Caco-2 (cell line): Measurements from ENCODE around the gene ZNF217. TPM values are rescaled to one million over a fixed set of nuclear protein-coding genes. Genes with fewer than 3 reads are reported as not detected.
A peak's percentile ranks its signal among the peaks of the same experiment; 100 is the strongest.
"Not testable (repeated sequence)": the region's sequence is repeated elsewhere in the genome, so short reads cannot be mapped to it uniquely, and the experiment has no call there.

Source experiments
- BruUV-seq: library from RNA; stranded (reverse); fragments of 400-500 nt; replicated peaks from 2 replicates; lab custom pipeline; 2021; lab: Mats Ljungman, UMichigan
- CTCF ChIA-PET: fragments of 300-600 bp; sonication (Branson Sonifier 250); formaldehyde crosslinking; loops from one replicate; lab custom pipeline; 2022; ENCODE audit warnings: antibody characterized with exemption; lab: Charles Lee
- POLR2A ChIA-PET: fragments of 300-600 bp; sonication (Branson Sonifier 250); formaldehyde crosslinking; loops from one replicate; lab custom pipeline; 2022; ENCODE audit warnings: antibody characterized with exemption; lab: Charles Lee
- DNase-seq, 2 experiments: peaks; one replicate each; pipeline versions ENCODE4 v3.0.0 to v3.0.0-alpha.2; 2020 to 2022
- H3K27me3 ChIP-seq: replicated peaks from 2 replicates; pipeline ENCODE4 v1.6.0; 2011; ENCODE audit warnings: low read length; ENCODE audit not compliant: control insufficient read depth, insufficient read depth
- H3K36me3 ChIP-seq: 2 replicates; pipeline ENCODE4 v1.5.1; 2011; ENCODE audit warnings: low read length; ENCODE audit not compliant: control insufficient read depth, insufficient read depth
- H3K4me1 ChIP-seq: fragments of 250-450 bp; sonication (Bioruptor Pico); 2 replicates; pipeline ENCODE4 v1.5.1; 2020; ENCODE audit warnings: mild to moderate bottlenecking
- H3K4me3 ChIP-seq: 2 replicates; pipeline ENCODE4 v1.5.1; 2011; ENCODE audit warnings: low read depth, mild to moderate bottlenecking, control low read depth, low read length
- H3K9me3 ChIP-seq: fragments of 250-450 bp; sonication (Bioruptor Pico); 2 replicates; pipeline ENCODE4 v1.5.1; 2020; ENCODE audit warnings: mild to moderate bottlenecking, moderate library complexity
- H3K27ac Mint-ChIP-seq: one replicate; pipeline ENCODE4 v1.8.0; 2022; ENCODE audit warnings: mixed read lengths; ENCODE audit not compliant: unreplicated experiment
- H3K27me3 Mint-ChIP-seq: one replicate; pipeline ENCODE4 v1.8.0; 2022; ENCODE audit warnings: mixed read lengths; ENCODE audit not compliant: insufficient read depth, unreplicated experiment
- H3K36me3 Mint-ChIP-seq: one replicate; pipeline ENCODE4 v1.8.0; 2022; ENCODE audit warnings: mild to moderate bottlenecking, mixed read lengths; ENCODE audit not compliant: insufficient read depth, unreplicated experiment
- H3K4me1 Mint-ChIP-seq: one replicate; pipeline ENCODE4 v1.8.0; 2022; ENCODE audit warnings: low read depth, mixed read lengths; ENCODE audit not compliant: unreplicated experiment
- H3K4me3 Mint-ChIP-seq: one replicate; pipeline ENCODE4 v1.8.0; 2022; ENCODE audit warnings: mild to moderate bottlenecking, moderate library complexity, mixed read lengths; ENCODE audit not compliant: unreplicated experiment
- H3K9me3 Mint-ChIP-seq: one replicate; pipeline ENCODE4 v1.8.0; 2022; ENCODE audit warnings: mixed read lengths; ENCODE audit not compliant: unreplicated experiment
- CTCF ChIP-seq, 2 experiments: fragments of 200-600 bp in 1 of 2; IDR thresholded peaks; 1 replicate in 1 of 2; 2 replicates in 1 of 2; pipeline versions ENCODE4 v1.5.1 to v1.8.0; 2011 to 2022; ENCODE audit warnings: antibody characterized with exemption in 1 of 2, control low read depth in 1 of 2, inconsistent platforms in 1 of 2, low read depth in 1 of 2, low read length in 1 of 2, mild to moderate bottlenecking in 1 of 2, moderate library complexity in 1 of 2; ENCODE audit not compliant: insufficient read depth in 1 of 2, severe bottlenecking in 1 of 2, unreplicated experiment in 1 of 2
- intact Hi-C: fragments of 100-400 bp; cut with micrococcal nuclease; formaldehyde crosslinking; loops from one replicate; pipeline ENCODE4 v1.10.0; 2022; ENCODE audit not compliant: unreplicated experiment
- total RNA-seq: library from RNA; stranded (reverse); gene quantifications from 2 replicates; pipeline ENCODE4 v1.2.3, GENCODE V29; 2022

The ZNF217 gene
- total RNA-seq, 1 experiment from 2014 or later = 65.5 TPM

- TF ChIP-seq CTCF (IDR thresholded peaks at IDR 0.05; ENCODE audit: insufficient read depth in 1 of 2, low read depth in 1 of 2, low read length in 1 of 2, severe bottlenecking in 1 of 2, unreplicated experiment in 1 of 2) = no peak
- Histone ChIP-seq H3K9me3 (0 out of 2 replicates have a peak, but pooled peaks cover 4% of the 10 kb centered on the region), H3K36me3 (no peaks in the 10 kb centered on the region), H3K4me3 (no peak overlapping the region), H3K27me3 (no peaks in the 10 kb centered on the region), H3K4me1 (peaks cover 2% of the 10 kb centered on the region; the same call in 1 of the 2 replicates)
- peaks cover 6% of the 10 kb centered on the region for H3K4me1 Mint-ChIP-seq
- H3K36me3 Mint-ChIP-seq = no peaks in the 10 kb centered on the region
- no peaks in the 10 kb centered on the region for H3K27me3 Mint-ChIP-seq
- H3K9me3 Mint-ChIP-seq = no peaks in the 10 kb centered on the region
- intact Hi-C loops = no loop called here
- ChIA-PET POLR2A (no interaction called here), CTCF (no interaction called here)
- no peak overlapping the region for H3K4me3 Mint-ChIP-seq
- peak in 1 of 2 experiments; percentile 19 for DNase-seq
- no TSS peak for BruUV-seq
- H3K27ac Mint-ChIP-seq = no peak overlapping the region
These were observed 35.8 kb upstream of the ZNF217 start for GRCh38 chr20:53629436-53629835.

- H3K9me3 Mint-ChIP-seq, intact Hi-C loops, H3K9me3 ChIP-seq, H3K4me1 ChIP-seq, H3K36me3 Mint-ChIP-seq, H3K4me3 Mint-ChIP-seq, BruUV-seq, H3K36me3 ChIP-seq, H3K4me3 ChIP-seq, H3K27me3 ChIP-seq, POLR2A ChIA-PET, DNase-seq, CTCF ChIA-PET, H3K27me3 Mint-ChIP-seq: not testable (repeated sequence)
- Mint-ChIP-seq H3K4me1 (peaks cover 13% of the 10 kb centered on the region), H3K27ac (peak overlapping the region; percentile 29)
These were observed 35.1 kb upstream of the ZNF217 start for GRCh38 chr20:53628758-53629157.

GRCh38 chr20:53628076-53628475, 34.4 kb upstream of the ZNF217 start:
- intact Hi-C loops = no loop called here
- peaks cover 15% of the 10 kb centered on the region for H3K4me1 Mint-ChIP-seq
- ChIA-PET POLR2A (no interaction called here), CTCF (no interaction called here)
- H3K27me3 Mint-ChIP-seq = no peaks in the 10 kb centered on the region
- no peaks in the 10 kb centered on the region for H3K36me3 ChIP-seq
- no peak overlapping the region for H3K4me3 Mint-ChIP-seq
- H3K4me1 ChIP-seq = peaks cover 11% of the 10 kb centered on the region
- H3K36me3 Mint-ChIP-seq = no peaks in the 10 kb centered on the region
- DNase-seq = no peak
- H3K4me3 ChIP-seq = no peak overlapping the region
- H3K9me3 ChIP-seq = 0 out of 2 replicates have a peak, but pooled peaks cover 4% of the 10 kb centered on the region
- no TSS peak for BruUV-seq
- no peaks in the 10 kb centered on the region for H3K27me3 ChIP-seq
- no peak for TF ChIP-seq CTCF (IDR thresholded peaks at IDR 0.05; ENCODE audit: insufficient read depth in 1 of 2, low read depth in 1 of 2, low read length in 1 of 2, severe bottlenecking in 1 of 2, unreplicated experiment in 1 of 2)
- H3K9me3 Mint-ChIP-seq = no peaks in the 10 kb centered on the region
- H3K27ac Mint-ChIP-seq = no peak overlapping the region

GRCh38 chr20:53627001-53627400, 33.4 kb upstream of the ZNF217 start:
- BruUV-seq, H3K36me3 ChIP-seq, H3K9me3 Mint-ChIP-seq, DNase-seq, H3K27ac Mint-ChIP-seq, H3K4me3 ChIP-seq, H3K27me3 ChIP-seq, H3K9me3 ChIP-seq, H3K4me3 Mint-ChIP-seq, H3K27me3 Mint-ChIP-seq, H3K36me3 Mint-ChIP-seq, POLR2A ChIA-PET, intact Hi-C loops: not testable (repeated sequence)
- CTCF ChIA-PET = interaction anchor here (0.6 kb wide), 1 partner anchor 289 kb away, joined by 4 read pairs; no protein-coding TSS in a partner anchor
- H3K4me1 Mint-ChIP-seq = peaks cover 16% of the 10 kb centered on the region
- H3K4me1 ChIP-seq = peaks cover 21% of the 10 kb centered on the region
